Activated CD4-positive, alpha-beta T cell treated with anti-CD3 and anti-CD28 coated beads for 36 hours (primary cell): ENCODE measurements around the gene MACROD2. TPM values are rescaled to one million over a fixed set of nuclear protein-coding genes. Genes with fewer than 3 reads are reported as not detected.

Experiments
- ATAC-seq: fragments of 200-7000 bp; cut with Tn5 transposase; one replicate; pipeline ENCODE4 v1.10.0; 2021; ENCODE audit warnings: mild to moderate bottlenecking, moderate library complexity
- CTCF ChIA-PET: fragments of 350-600 bp; sonication (Branson Sonifier 250); formaldehyde crosslinking; loops from one replicate; lab custom pipeline; 2021; ENCODE audit warnings: antibody characterized with exemption; lab: Charles Lee
- POLR2A ChIA-PET: fragments of 350-600 bp; sonication (Branson Sonifier 250); formaldehyde crosslinking; loops from one replicate; lab custom pipeline; 2021; ENCODE audit warnings: antibody characterized with exemption, inconsistent platforms; lab: Charles Lee
- DNase-seq: peaks from one replicate; pipeline ENCODE4 v3.0.0-alpha.2; 2020
- H3K27ac Mint-ChIP-seq: one replicate; pipeline ENCODE4 v1.8.0; 2021; ENCODE audit warnings: mixed read lengths
- H3K27me3 Mint-ChIP-seq: one replicate; pipeline ENCODE4 v1.8.0; 2021; ENCODE audit warnings: mixed read lengths
- H3K36me3 Mint-ChIP-seq: one replicate; pipeline ENCODE4 v1.8.0; 2021; ENCODE audit warnings: low read depth, mixed read lengths
- H3K4me1 Mint-ChIP-seq: one replicate; pipeline ENCODE4 v1.8.0; 2021; ENCODE audit warnings: mixed read lengths
- H3K4me3 Mint-ChIP-seq: one replicate; pipeline ENCODE4 v1.8.0; 2021; ENCODE audit warnings: mild to moderate bottlenecking, moderate library complexity, mixed read lengths
- H3K9me3 Mint-ChIP-seq: one replicate; pipeline ENCODE4 v1.8.0; 2021; ENCODE audit warnings: low read depth, mixed read lengths
- intact Hi-C, 2 experiments: fragments of 100-400 bp; cut with DNase I in 1 of 2; cut with micrococcal nuclease in 1 of 2; formaldehyde crosslinking; loops; one replicate each; pipeline versions ENCODE4 v1.14.2 to v1.15.1; 2022 to 2024; cut with DNase I, micrococcal nuclease
- total RNA-seq, 2 experiments: library from RNA; stranded (reverse); gene quantifications; one replicate each; pipeline ENCODE4 v1.2.3, GENCODE V29; 2021

MACROD2 gene
- total RNA-seq, 2 experiments from 2014 or later = not detected

- Mint-ChIP-seq H3K36me3 (no peaks in the 10 kb centered on the region), H3K27ac (no peak overlapping the region), H3K9me3 (peaks cover 1% of the 10 kb centered on the region), H3K4me3 (no peak overlapping the region), H3K27me3 (no peaks in the 10 kb centered on the region), H3K4me1 (no peaks in the 10 kb centered on the region)
- DNase-seq (no peak), ATAC-seq (no peak)
- POLR2A ChIA-PET = no interaction called here
- CTCF ChIA-PET = no interaction called here
- intact Hi-C loops = no loop called here
These were observed 711.8 kb downstream of the MACROD2 start for GRCh38 chr20:14707026-14707680.

GRCh38 chr20:14707865-14708596 is 712.7 kb downstream of the MACROD2 start:
- Mint-ChIP-seq H3K27me3 (no peaks in the 10 kb centered on the region), H3K9me3 (peaks cover 6% of the 10 kb centered on the region), H3K36me3 (no peaks in the 10 kb centered on the region), H3K4me3 (no peak overlapping the region), H3K4me1 (no peaks in the 10 kb centered on the region), H3K27ac (no peak overlapping the region)
- POLR2A ChIA-PET = no interaction called here
- CTCF ChIA-PET = no interaction called here
- intact Hi-C loops = no loop called here
- DNase-seq (no peak), ATAC-seq (no peak)

GRCh38 chr20:14709439-14709838 is 714.1 kb downstream of the MACROD2 start:
- H3K9me3 Mint-ChIP-seq = peaks cover 10% of the 10 kb centered on the region
- ChIA-PET CTCF (no interaction called here), POLR2A (no interaction called here)
- H3K27me3 Mint-ChIP-seq = no peaks in the 10 kb centered on the region
- DNase-seq (no peak), ATAC-seq (no peak)
- no peaks in the 10 kb centered on the region for H3K4me1 Mint-ChIP-seq
- no peak overlapping the region for H3K4me3 Mint-ChIP-seq
- no peak overlapping the region for H3K27ac Mint-ChIP-seq
- no peaks in the 10 kb centered on the region for H3K36me3 Mint-ChIP-seq
- intact Hi-C loops = no loop called here

GRCh38 chr20:14710951-14711350 is 715.6 kb downstream of the MACROD2 start:
- ChIA-PET POLR2A (no interaction called here), CTCF (no interaction called here)
- Mint-ChIP-seq H3K36me3 (no peaks in the 10 kb centered on the region), H3K27ac (no peak overlapping the region), H3K4me3 (no peak overlapping the region), H3K27me3 (no peaks in the 10 kb centered on the region), H3K9me3 (peaks cover 12% of the 10 kb centered on the region), H3K4me1 (no peaks in the 10 kb centered on the region)
- DNase-seq = no peak
- intact Hi-C loops = no loop called here
- ATAC-seq = no peak

- Mint-ChIP-seq H3K4me3 (no peak overlapping the region), H3K9me3 (peaks cover 14% of the 10 kb centered on the region), H3K4me1 (no peaks in the 10 kb centered on the region), H3K27ac (no peak overlapping the region), H3K27me3 (no peaks in the 10 kb centered on the region), H3K36me3 (no peaks in the 10 kb centered on the region)
- ChIA-PET POLR2A (no interaction called here), CTCF (no interaction called here)
- no peak for ATAC-seq
- intact Hi-C loops = no loop called here
- no peak for DNase-seq
These were observed 716.3 kb downstream of the MACROD2 start for GRCh38 chr20:14711652-14712051.

- ChIA-PET CTCF (no interaction called here), POLR2A (no interaction called here)
These were observed 717.0 kb downstream of the MACROD2 start for GRCh38 chr20:14712302-14712739.

GRCh38 chr20:14715400-14715799 is 720.1 kb downstream of the MACROD2 start:
- H3K4me3 Mint-ChIP-seq = no peak overlapping the region
- DNase-seq (no peak), ATAC-seq (no peak)
- CTCF ChIA-PET = interaction anchor here (1.2 kb wide), 1 partner anchor 89 kb away, joined by 3 read pairs; no protein-coding TSS in a partner anchor
- peaks cover 18% of the 10 kb centered on the region for H3K9me3 Mint-ChIP-seq
- no peak overlapping the region for H3K27ac Mint-ChIP-seq
- POLR2A ChIA-PET = no interaction called here
- intact Hi-C loops = no loop called here
- H3K27me3 Mint-ChIP-seq = no peaks in the 10 kb centered on the region
- H3K4me1 Mint-ChIP-seq = no peaks in the 10 kb centered on the region
- no peaks in the 10 kb centered on the region for H3K36me3 Mint-ChIP-seq

More at GRCh38 chr20:14712302-14712739, 717.0 kb downstream of the MACROD2 start:
- Mint-ChIP-seq H3K9me3 (peaks cover 14% of the 10 kb centered on the region), H3K27me3 (no peaks in the 10 kb centered on the region), H3K27ac (no peak overlapping the region), H3K4me1 (no peaks in the 10 kb centered on the region), H3K36me3 (no peaks in the 10 kb centered on the region), H3K4me3 (no peak overlapping the region)
- intact Hi-C loops = no loop called here
- ATAC-seq (no peak), DNase-seq (no peak)

- no peak overlapping the region for H3K27ac Mint-ChIP-seq
- intact Hi-C loops = no loop called here
- CTCF ChIA-PET = interaction anchor here (1.0 kb wide), 1 partner anchor 550 kb away, joined by 3 read pairs; no protein-coding TSS in a partner anchor
- H3K4me3 Mint-ChIP-seq = no peak overlapping the region
- DNase-seq (no peak), ATAC-seq (no peak)
- POLR2A ChIA-PET = no interaction called here
- peaks cover 21% of the 10 kb centered on the region for H3K9me3 Mint-ChIP-seq
- no peaks in the 10 kb centered on the region for H3K27me3 Mint-ChIP-seq
- H3K36me3 Mint-ChIP-seq = no peaks in the 10 kb centered on the region
- no peaks in the 10 kb centered on the region for H3K4me1 Mint-ChIP-seq
These were observed 721.1 kb downstream of the MACROD2 start for GRCh38 chr20:14716351-14716801.

GRCh38 chr20:14717134-14717999 is 722.1 kb downstream of the MACROD2 start:
- intact Hi-C loops = no loop called here
- H3K4me1 Mint-ChIP-seq = no peaks in the 10 kb centered on the region
- DNase-seq (no peak), ATAC-seq (no peak)
- H3K9me3 Mint-ChIP-seq = peaks cover 21% of the 10 kb centered on the region
- POLR2A ChIA-PET = no interaction called here
- no peaks in the 10 kb centered on the region for H3K36me3 Mint-ChIP-seq
- CTCF ChIA-PET = no interaction called here
- no peaks in the 10 kb centered on the region for H3K27me3 Mint-ChIP-seq
- H3K4me3 Mint-ChIP-seq = no peak overlapping the region
- H3K27ac Mint-ChIP-seq = no peak overlapping the region

GRCh38 chr20:14720251-14720650 is 724.9 kb downstream of the MACROD2 start:
- Mint-ChIP-seq H3K27me3 (no peaks in the 10 kb centered on the region), H3K4me1 (no peaks in the 10 kb centered on the region), H3K4me3 (no peak overlapping the region), H3K27ac (no peak overlapping the region), H3K36me3 (no peaks in the 10 kb centered on the region), H3K9me3 (peaks cover 15% of the 10 kb centered on the region)
- DNase-seq (no peak), ATAC-seq (no peak)
- ChIA-PET CTCF (no interaction called here), POLR2A (no interaction called here)
- intact Hi-C loops = no loop called here

GRCh38 chr20:14721926-14722452 is 726.7 kb downstream of the MACROD2 start:
- intact Hi-C loops = no loop called here
- peaks cover 12% of the 10 kb centered on the region for H3K9me3 Mint-ChIP-seq

More at GRCh38 chr20:14721926-14722452, 726.7 kb downstream of the MACROD2 start:
- DNase-seq = no peak
- H3K4me3 Mint-ChIP-seq = no peak overlapping the region
- CTCF ChIA-PET = no interaction called here
- no peaks in the 10 kb centered on the region for H3K4me1 Mint-ChIP-seq
- H3K27me3 Mint-ChIP-seq = no peaks in the 10 kb centered on the region
- H3K36me3 Mint-ChIP-seq = no peaks in the 10 kb centered on the region
- no peak overlapping the region for H3K27ac Mint-ChIP-seq
- no peak for ATAC-seq
- POLR2A ChIA-PET = no interaction called here
